ENCODE measurements around the gene MED29.

- TF ChIP-seq POLR2A (IDR thresholded peaks at IDR 0.05; ENCODE audit: low read length) (no peak), GATA1 (IDR thresholded peaks at IDR 0.05; ENCODE audit: low read depth, low read length) (no peak)
These were observed 9.1 kb upstream of the MED29 start for GRCh38 chr19:39381910-39382611.

Data from erythroblast (primary cell).